ENCODE results near the gene LILRB5.

GRCh38 chr19:54299126-54299498, 42.0 kb upstream of the LILRB5 start:
- TF ChIP-seq CTCF (IDR thresholded peaks at IDR 0.05) (no peak), POLR2A (IDR thresholded peaks at IDR 0.05) (no peak)

All from heart left ventricle (tissue), 13 donors.